T-helper 1 cell (primary cell): ENCODE data around the gene GHRH.

Experiments used
- DNase-seq, 5 donors: peaks; one replicate each; pipeline ENCODE4 v3.0.0-alpha.2; 2012 to 2020

Gene GHRH

DNA sequence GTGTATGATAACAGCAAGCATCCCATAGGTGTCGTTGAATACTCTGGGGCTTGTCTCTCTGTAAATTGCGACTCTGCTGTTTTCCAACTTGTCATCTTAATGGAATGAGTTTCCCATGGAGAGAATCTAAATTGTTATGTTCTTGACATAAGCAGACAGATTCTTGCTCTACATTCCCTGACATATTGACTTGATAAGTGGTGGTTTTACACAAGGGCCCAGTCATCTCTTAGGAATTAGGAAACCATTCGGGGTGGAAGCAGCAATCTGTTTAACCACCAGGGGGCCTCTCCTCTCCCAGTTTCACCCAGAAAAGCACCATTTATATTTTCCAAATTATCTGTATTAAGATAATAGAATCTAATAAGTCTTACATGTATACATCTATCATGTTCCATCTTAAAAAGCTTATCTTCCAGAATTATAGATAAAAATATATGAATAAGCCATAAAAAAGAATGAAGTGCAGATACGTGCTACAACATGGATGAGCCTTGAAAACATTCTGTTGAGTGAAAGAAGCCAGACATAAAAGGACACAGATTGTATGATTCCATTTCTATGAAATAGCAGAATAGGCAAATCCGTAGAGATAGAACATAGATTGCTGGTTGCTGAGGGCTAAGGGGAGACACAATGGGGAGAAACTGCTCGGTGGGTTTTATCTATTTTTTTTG, 59.2 kb downstream of the GHRH start:
- DNase-seq: no peak

DNA sequence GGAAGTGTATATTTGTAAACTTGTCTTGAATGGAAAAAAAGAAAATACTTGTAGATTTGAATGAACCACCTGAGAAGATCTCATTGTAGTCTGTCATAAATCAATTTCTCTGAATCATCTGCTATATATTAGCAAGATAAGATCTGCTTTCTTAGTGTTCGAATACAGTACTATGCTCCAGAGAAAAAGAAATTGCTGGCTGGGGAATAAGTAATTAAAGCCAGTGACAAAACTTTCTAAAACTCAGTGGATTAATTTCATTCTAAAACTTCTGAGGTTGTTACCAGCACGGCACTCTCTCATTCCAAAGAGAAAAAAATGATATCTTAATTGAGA, 59.8 kb downstream of the GHRH start:
- no peak for DNase-seq
